NT2/D1 (cell line): ENCODE results near the gene TOX2.

ENCODE experiments used
- SUZ12 ChIP-seq: IDR thresholded peaks from 2 replicates; pipeline ENCODE4 v1.6.1; 2011; ENCODE audit not compliant: insufficient read length, insufficient read depth; ENCODE audit errors: extremely low read depth
- YY1 ChIP-seq: IDR thresholded peaks from 2 replicates; pipeline ENCODE4 v1.6.1; 2011; ENCODE audit not compliant: insufficient read length, insufficient read depth
- ZNF274 ChIP-seq: IDR thresholded peaks from 2 replicates; pipeline ENCODE4 v1.6.1; 2011; ENCODE audit warnings: mild to moderate bottlenecking, low read depth, low read length

- no peak for TF ChIP-seq ZNF274
- no peak for TF ChIP-seq YY1
- TF ChIP-seq SUZ12: no peak
Measured at GRCh38 chr20:43988451-43988850, 73.8 kb downstream of the TOX2 start.
